GM13976 (cell line): ENCODE results near the gene TENM4.
"Not testable (repeated sequence)": the region's sequence is repeated elsewhere in the genome, so short reads cannot be mapped to it uniquely, and the experiment has no call there.

Experiments used
- DNase-seq: peaks from one replicate; pipeline ENCODE4 v3.0.0; 2012; ENCODE audit warnings: low spot score
- in situ Hi-C: fragments of 300-500 bp; cut with MboI; formaldehyde crosslinking; loops from one replicate; pipeline ENCODE4 v1.12.0; 2022; ENCODE audit warnings: low sequenced_read_pairs, mixed read lengths, inconsistent platforms; ENCODE audit not compliant: unreplicated experiment
- TF ChIP-seq, protein P1 (sequence below): IDR thresholded peaks from 2 replicates; pipeline ENCODE4 v1.5.1; 2012; ENCODE audit warnings: borderline replicate concordance, mild to moderate bottlenecking; ENCODE audit not compliant: insufficient read depth; ENCODE audit errors: extremely low read depth, missing control alignments, control extremely low read depth

The TENM4 gene

GRCh38 chr11:78612721-78613377 lies 828.0 kb downstream of the TENM4 start:
- TF ChIP-seq, protein P1, sequence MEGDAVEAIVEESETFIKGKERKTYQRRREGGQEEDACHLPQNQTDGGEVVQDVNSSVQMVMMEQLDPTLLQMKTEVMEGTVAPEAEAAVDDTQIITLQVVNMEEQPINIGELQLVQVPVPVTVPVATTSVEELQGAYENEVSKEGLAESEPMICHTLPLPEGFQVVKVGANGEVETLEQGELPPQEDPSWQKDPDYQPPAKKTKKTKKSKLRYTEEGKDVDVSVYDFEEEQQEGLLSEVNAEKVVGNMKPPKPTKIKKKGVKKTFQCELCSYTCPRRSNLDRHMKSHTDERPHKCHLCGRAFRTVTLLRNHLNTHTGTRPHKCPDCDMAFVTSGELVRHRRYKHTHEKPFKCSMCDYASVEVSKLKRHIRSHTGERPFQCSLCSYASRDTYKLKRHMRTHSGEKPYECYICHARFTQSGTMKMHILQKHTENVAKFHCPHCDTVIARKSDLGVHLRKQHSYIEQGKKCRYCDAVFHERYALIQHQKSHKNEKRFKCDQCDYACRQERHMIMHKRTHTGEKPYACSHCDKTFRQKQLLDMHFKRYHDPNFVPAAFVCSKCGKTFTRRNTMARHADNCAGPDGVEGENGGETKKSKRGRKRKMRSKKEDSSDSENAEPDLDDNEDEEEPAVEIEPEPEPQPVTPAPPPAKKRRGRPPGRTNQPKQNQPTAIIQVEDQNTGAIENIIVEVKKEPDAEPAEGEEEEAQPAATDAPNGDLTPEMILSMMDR, result no peak
- no peak for DNase-seq
- in situ Hi-C loops, result no loop called here

- DNase-seq, result not testable (repeated sequence)
Measured at GRCh38 chr11:78609321-78609720, 831.5 kb downstream of the TENM4 start.

GRCh38 chr11:78607696-78608095 lies 833.1 kb downstream of the TENM4 start:
- no peak for DNase-seq
- in situ Hi-C loops, result no loop called here
- TF ChIP-seq, protein P1, result no peak

More at GRCh38 chr11:78609321-78609720, 831.5 kb downstream of the TENM4 start:
- in situ Hi-C loops, result not testable (repeated sequence)

GRCh38 chr11:78606667-78607066 lies 834.2 kb downstream of the TENM4 start:
- DNase-seq, result no peak
- TF ChIP-seq, protein P1, result no peak
- in situ Hi-C loops, result no loop called here

- in situ Hi-C loops, result no loop called here
- no peak for DNase-seq
- TF ChIP-seq, protein P1, result no peak
Measured at GRCh38 chr11:78605296-78605695, 835.5 kb downstream of the TENM4 start.

DNA sequence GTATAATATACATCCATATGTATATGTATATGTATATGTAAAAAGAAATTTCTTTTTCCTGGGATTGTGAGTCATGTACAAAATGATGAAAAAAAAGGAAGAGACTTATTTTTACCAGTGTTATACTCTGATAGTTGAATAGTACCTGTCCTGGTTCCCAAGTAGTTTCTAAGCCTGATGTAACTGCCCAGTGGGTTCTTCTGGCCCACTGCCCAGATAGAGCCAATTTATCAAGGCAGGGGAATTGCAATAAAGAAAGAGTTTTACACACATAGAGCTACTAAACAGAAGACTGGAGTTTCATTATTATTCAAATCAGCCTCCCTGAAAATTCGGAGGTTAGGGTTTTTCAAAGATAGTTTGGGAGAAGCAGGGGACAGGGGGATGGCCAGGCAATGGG lies 837.0 kb downstream of the TENM4 start:
- TF ChIP-seq, protein P1, result no peak
- no peak for DNase-seq
- in situ Hi-C loops, result no loop called here
